HG03095 (cell line): ENCODE data around the gene GPX5.
A peak's percentile ranks its signal among the peaks of the same experiment; 100 is the strongest.
"Not testable (repeated sequence)": the region's sequence is repeated elsewhere in the genome, so short reads cannot be mapped to it uniquely, and the experiment has no call there.

ENCODE experiments used
- ATAC-seq: cut with Tn5 transposase; IDR thresholded peaks from one replicate; pipeline ENCODE4 v1.9.1; 2021; ENCODE audit warnings: moderate library complexity; ENCODE audit not compliant: unreplicated experiment

The GPX5 gene

DNA sequence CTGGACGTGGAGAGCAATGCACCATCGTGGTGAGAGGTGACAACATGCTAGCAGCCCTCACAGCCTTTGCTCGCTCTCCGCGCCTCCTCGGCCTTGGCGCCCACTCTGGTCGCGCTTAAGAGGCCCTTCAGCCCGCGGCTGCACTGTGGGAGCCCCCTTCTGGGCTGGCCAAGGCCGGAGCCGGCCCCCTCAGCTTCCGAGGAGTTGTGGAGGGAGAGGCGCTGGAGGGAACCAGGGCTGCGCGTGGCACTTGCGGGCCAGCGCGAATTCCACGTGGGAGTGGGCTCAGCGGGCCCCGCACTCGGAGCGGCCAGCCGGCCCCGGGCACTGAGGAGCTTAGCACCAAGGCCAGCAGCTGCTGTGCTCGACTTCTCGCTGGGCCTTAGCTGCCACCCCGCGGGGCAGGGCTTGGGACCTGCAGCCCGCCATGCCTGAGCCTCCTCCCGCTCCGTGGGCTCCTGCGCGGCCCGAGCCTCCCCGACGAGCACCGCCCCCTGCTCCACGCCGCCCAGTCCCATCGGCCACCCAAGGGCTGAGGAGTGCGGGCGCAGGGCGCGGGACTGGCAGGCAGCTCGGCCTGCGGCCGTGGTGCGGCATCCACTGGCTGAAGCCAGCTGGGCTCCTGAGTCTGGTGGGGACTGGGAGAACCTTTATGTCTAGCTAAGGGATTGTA is 13.9 kb upstream of the GPX5 start:
- ATAC-seq = no peak

DNA sequence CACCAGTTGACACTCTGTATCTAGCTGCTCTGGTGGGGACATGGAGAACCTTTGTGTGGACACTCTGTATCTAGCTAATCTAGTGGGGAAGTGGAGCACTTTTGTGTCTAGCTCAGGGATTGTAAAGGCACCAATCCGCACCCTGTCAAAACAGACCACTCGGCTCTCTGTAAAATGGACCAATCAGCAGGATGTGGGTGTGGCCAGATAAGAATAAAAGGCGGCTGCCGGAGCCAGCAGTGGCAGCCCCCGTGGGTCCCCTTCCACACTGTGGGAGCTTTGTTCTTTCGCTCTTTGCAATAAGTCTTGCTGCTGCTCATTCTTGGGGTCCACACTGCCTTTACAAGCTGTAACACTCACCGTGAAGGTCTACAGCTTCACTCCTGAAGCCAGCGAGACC is 13.3 kb upstream of the GPX5 start:
- ATAC-seq = not testable (repeated sequence)

DNA sequence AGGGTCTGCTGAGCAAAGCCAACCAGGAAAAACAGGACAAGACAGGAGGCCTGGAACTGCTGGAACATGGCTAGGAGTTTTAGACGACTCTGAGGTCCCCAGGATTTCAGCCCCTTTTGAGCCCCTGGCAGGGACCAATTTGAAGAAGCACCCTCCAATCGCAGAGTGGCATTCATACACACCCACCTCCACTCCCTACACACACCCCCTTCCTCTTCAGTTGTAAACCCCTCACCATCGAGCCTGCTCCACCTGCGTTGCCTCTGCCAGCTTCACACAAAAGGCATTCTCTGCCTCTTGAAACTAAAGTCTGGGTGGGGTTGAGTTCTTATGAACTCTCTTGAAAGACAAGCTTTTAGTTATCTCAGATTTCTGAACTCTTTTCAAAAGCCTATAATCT is 10.0 kb upstream of the GPX5 start, which contains the start of gene GPX6:
Gene GPX6, minus strand, starts transcription at position 118 of the 400 bp plus-strand sequence. Its CDS starts 50 bp downstream, at position 68.
- no peak for ATAC-seq

DNA sequence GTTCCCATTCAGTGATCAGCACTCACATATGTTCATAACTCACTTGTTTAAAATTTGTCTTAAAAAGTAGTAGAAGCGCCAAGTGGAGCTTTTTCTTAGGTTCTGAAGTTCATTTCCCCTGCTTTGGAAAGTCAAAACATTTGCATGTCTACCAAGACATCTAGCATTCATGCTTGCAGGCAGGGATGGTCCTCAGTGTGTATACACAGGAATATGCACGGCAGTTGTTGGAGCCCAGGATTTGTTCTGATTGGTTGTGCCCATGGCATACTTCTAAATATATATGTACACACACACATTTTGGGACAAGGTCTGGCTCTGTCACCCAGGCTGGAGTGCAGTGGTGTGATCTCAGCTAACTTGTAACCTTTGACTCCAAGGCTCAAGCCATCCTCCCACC is 7.7 kb upstream of the GPX5 start:
- ATAC-seq = no peak

DNA sequence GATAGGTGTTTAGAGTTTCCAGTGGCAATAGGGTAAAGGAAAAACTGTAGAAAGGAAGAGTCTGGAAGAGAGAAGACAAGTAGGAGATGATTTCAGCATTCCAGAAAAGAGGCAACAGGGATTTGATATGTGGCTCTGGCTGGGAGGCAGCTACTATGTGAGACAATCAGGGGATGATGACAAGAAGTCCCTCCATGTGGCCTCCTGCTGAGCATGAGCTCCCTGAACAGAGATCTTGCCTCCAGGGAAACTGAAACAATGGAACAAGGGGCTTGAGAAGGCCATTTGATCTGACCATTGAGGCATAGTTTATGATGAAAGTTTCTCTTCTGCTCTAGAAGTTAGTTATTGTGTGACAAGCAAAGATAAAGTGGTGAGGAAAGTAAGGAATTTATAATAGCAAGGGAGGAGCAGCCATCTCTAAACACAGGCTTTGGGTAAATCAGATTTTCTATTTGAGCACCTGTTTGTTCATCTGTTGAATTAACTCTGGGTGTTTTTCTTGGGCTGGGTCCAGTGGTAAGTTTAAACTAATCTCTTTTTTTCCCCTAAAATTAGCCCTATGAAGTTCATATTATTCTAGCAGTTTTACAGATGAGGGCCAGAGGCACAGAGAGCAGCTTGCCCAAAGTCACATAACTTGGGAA is 3.0 kb upstream of the GPX5 start:
- no peak for ATAC-seq

DNA sequence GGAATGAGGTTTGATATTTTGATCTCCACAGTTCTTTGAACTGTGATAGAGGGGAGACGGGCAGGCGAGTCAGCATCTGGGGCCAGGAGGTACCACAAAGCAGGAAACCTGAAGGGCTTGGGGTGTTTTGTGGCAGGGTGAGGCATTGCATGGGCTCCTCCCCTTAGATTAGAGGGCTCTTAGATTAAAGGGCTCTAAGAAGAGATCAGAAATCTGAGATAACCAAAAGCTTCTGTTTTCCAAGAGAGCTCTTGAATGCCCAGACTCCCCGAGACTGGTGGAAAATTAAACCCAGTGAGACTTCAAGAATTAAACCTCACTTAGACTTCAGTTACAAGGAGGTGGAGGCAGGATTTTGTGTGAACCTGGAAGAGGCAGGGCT is 2.4 kb upstream of the GPX5 start:
- no peak for ATAC-seq

DNA sequence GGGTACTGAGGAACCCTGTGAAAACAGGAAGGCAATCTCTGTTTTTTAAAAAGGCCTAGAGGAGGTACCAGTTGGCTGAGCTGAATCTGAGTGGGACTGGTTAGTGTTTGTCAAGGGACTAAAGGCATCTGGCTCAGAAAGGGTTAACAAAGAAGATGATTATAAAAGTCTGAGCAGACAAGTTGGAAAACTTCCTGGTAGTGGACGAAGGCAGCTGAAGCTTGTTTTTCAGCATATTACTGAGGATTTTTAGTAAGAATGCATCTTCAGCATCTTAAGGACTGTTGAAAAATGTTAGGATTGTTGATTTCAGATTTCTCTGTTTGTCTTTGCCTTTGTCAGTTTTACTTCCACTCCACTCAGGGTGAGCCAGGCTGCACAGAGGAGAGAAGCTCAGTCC is 5.1 kb downstream of the GPX5 start:
- ATAC-seq = no peak

DNA sequence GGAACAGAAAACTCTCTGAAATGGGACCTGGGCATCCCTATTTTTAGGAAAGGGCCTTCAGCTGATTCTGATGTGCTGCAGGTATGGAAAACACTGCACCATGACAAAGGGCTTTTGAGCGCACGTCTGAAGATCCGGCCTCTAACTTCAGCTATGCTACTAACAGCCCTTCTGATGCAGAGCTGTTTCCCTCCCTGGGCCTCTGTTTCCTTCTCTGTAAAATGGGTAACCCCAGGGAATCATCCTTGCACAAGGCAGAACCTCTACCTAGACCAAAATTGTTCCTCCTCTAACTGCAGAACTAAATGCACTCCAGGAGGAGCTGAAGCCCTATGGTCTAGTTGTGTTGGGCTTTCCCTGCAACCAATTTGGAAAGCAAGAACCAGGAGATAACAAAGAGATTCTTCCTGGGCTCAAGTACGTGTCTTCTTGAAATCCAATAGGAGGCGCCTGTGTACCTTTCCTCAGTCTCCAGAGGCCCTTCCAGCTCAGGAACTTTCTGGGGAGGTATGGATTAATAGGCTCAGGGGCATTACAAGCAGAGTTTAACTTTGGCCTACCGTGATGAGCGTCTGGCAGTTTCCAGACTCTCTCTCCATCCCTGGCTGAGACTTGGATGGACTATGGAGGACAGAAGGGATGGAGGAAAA is 5.9 kb downstream of the GPX5 start:
- ATAC-seq = no peak

DNA sequence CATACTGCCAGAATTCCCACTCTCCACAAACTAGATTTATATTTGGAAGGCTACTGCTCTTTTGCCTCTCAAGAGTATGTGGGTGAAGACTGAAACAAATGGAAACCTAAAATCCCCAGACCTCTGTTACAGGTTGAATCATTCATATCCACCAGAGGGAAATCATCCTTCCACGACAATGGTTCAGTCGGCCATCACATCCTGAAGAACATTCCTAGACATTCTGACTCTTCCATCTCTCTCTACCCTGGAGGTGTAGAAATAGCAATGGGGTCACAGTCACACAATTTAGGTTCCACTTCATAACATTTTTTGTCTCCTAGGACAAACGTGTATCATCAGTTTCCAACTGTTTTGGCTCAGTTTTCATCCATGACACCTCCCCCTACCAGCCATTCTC is 8.6 kb downstream of the GPX5 start:
- ATAC-seq = no peak

DNA sequence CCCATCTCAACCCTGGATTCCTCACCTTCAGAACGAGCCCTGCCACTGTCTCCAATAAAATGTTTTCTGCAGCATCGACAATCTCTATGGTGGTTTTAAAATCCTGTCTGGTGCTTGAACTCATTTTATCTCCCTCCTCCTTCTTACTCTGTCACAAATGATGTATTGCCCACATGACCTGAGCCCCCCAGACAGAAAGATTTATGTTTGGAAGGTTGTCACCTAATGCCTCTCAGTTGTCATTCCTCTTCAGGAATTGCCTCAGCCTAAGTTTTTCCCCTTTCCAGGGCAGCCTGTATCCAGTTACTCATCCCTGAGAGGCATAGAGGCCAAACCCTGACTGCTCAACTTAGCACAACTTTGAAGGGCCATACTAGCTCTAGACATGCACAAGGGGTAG is 9.2 kb downstream of the GPX5 start:
- ATAC-seq = no peak

DNA sequence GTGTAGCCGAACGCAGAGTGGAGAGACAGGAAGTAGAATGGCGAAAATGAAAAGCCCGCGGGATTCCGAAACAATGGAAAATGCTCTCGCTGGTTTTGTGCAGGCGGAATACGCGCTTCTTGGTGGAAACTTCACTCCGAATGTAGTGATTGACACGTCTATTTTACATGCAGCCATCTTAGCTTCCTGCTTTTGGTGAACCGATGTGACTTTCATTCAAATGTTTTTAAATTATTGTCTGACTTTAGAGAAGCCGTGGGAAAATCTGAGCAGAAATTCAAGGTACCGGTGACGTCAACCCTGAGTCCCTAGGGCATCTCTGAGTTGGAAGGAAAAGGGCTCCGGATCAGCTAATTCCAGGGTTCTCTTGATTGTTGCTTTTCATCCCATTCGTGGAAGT is 11.4 kb downstream of the GPX5 start:
- ATAC-seq = no peak

DNA sequence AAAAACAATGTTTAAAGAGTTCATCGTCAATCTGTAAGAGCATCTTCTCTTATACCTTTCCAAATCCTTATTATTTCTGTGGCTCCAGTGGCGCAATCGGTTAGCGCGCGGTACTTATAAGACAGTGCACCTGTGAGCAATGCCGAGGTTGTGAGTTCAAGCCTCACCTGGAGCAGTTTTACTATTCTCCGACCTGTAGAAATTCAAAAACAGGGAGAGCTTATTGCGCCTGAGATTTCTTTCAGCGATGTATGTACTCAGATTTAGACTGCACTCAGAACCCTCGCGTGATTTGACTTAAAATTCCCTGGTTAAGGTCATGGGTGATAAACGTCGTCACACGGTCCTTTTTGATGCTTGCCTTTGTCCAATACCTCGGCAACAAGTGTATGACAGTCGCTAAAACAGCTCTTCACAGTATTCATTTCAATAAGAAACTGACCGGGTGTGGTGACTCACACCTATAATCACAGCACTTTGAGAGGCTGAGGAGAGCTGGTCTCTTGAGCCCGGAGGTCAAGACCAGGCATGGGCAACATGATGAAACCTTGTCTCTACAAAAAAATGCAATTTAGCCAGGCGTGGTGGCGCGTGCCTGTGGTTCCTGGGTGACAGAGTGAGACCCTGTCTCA is 11.9 kb downstream of the GPX5 start:
- no peak for ATAC-seq

DNA sequence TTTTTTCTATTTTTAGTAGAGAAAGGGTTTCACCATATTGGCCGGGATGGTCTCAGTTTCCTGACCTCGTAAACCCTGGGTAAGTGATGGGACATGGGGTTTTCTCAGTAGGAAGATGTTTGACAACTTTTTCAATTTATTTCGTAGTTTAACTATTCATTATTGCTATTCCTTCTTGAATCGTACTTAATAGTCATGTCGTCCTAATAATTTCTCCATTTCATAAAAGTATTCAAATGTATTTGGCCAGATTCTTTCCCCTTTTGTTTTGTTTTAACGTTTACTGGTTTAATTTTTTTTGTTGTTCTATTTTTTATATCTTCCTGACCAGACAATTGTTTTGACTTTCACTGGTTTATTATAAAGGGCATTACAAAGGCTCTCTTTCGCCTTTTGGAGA is 16.3 kb downstream of the GPX5 start:
- ATAC-seq = no peak

DNA sequence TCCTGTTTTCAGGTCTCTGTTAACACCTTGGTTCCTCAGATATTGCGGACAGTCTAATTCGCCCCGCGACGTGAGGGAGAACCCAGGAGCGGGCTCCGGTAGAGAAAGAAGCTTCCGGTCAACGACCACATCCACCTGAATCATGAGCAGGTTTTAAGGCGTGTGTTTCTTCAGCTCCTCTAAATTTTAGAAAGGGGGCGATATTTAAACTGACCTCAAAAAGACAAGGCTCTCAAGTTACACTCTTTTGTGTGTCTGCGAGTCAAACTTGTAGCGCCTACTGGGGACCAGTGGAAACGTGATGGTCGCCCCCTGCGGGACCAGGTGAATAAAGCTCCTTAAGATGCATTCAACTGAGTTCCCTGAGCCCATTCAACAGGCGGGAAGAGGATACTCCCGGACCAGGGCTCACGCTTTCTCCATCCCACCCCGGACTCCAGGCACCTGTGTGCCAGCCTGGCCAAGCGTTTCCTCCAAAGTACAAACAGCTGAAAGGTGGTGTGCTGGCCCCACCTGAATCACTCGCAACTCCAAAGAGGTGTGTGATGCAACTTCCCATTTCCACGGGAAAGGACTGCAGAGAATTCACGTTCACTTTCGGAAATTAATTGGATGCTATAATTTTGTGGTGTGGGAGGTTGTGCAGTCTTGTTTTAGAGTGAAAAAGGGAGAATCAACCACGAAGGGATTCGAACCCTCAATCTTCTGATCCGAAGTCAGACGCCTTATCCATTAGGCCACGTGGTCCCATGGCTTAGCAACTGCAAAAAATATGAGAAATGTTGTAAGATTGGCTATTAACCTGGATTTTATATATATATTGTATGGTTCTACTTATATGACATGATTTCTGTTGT is 17.0 kb downstream of the GPX5 start:
- ATAC-seq = peak; percentile 46

DNA sequence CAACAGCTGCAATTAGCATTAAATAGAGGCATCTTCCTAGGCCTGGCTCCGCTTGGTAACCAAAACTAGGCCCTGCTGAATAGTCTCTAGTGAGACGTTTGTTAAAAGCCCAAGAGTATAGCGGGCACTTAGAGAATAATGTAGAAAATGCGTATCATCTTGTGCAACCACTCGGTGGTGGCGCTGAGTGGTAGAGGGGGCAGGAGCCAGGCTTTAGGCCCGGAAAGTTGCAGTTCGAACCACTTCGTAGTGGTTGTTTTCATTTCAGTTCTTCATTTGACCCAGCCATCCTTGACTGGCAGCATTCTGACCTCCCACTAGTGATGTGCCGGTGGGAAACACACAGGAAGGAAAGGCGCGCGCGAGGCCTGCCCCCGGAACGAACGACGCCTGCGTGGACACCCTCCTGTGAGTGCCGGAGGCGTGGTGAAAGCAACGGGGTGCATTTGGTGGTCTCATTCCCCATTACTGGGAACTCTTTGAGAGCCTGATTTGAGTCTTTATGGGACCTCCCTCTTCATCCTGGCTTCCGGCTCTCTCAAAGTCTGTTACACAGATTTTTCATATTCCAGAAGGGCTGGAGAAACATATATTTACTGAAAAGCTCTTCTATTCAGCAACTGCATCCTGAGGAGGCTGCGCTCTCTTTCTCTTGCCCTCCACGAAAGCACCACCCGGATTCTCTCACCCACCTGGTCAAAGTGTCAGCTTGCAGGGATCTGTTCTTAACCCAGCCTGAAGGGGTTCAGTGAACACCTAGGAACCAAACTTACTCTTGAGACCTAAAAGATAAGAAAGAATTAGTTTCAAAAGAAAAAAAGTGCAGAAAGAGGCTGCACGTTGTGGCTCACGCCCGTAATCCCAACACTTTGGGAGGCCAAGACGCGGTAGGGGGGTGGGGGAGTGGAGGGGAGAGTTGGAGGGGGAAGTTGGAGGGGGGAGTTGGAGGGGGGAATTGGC is 18.2 kb downstream of the GPX5 start:
- ATAC-seq = no peak

DNA sequence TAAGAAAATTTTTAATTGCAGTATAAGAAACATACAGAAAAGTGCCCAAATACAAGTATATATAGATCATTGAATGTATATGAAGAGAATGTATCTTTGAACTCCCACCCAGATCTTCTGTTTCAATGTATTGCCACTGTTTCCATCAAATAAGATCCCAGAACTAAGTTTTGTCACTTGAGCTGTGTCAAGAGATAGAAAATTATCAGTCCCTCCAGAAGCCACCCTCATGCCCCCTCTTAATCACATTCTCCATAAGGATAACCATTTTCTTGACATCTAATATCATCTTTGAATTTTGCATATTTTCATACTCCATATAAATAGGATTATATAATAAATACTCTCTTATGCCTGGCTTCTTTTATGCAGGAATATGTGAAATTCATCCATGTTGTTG is 20.3 kb downstream of the GPX5 start:
- no peak for ATAC-seq

DNA sequence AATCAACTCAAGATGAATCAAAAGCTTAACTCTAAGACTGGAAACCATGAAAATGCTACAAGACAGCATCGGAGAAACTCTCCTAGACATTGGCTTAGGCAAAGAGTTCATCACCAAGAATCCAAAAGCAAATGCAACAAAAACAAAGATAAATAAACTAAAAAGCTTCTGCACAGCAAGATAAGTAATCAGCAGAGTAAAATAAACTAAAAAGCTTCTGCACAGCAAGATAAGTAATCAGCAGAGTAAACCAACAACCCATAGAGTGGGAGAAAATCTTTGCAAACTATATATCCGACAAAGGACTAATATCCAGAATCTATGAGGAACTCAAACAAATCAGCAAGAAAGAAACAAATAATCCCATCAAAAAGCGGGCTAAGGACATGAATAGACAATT is 21.3 kb downstream of the GPX5 start:
- not testable (repeated sequence) for ATAC-seq

DNA sequence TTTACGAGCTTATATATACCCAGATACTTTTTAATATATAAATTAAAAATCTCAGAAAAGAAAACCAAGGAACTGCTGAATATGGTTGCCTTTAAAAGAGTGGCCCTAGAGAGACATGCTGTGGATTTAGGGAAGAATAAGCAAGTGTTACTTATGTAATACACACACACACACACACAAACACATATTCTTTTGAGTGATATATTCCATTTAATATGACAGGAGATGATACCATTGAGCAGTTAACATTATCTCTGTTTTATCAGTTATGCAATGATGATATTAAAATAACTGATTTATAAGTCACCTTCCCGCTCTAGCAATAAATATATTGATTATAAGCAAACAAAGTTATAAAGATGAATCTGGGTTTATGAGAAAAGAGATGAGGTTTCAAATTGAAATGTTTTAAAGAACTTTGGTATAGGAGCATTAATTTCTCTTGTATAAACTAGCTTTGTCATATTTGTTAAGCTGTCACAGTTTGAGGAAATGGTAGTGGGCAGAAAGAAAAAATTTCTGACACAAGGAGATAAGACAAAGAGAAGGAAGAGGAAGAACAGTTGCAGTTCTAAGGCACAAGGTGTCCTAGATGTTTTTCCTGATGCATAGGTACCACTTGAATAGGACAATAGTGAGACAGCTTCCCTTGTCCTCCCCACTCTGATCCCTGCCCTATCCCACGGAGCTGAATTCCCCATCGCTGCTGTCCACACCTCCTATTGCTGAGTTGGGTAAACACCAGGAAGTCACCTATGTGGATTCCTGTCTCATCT is 26.4 kb downstream of the GPX5 start:
- ATAC-seq = no peak

DNA sequence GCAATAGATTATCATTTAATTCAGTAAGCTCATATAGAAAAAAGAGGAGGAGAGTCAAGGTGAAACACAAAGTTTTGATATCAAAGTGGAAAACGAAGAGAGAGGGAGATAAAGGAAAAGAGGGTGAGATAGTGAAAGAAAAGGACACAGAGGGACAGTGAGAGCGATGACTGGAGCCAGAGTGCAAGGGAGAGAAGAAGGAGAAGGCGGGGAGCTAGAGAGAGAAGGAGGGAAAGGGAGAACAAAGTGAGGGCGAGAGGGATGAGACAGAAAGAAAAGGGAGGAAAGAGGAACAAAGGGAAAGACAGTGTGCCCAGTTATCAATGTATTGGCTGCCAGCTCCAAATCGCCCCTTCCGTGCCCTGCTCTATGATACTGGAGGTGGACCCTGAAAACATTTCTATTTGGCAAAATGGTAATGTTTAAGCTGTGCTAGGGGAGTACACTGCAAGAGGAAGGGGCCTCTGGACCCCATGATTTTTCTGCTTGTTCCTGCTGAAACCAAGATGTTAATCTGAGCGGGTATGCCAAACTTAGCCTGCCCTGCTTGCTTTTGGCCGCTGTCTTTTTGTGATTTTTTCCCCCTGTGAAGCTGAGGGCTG is 27.8 kb downstream of the GPX5 start:
- no peak for ATAC-seq
